AG04450 (cell line): ENCODE data around the gene SMC4. TPM values are rescaled to one million over a fixed set of nuclear protein-coding genes. Genes with fewer than 3 reads are reported as not detected.

Experiments used
- CTCF ChIA-PET: fragments of 300-600, 350-600 bp; formaldehyde crosslinking; extraction: SDS; loops from one replicate; lab custom pipeline; 2022; ENCODE audit warnings: antibody characterized with exemption, inconsistent platforms; lab: Charles Lee
- POLR2A ChIA-PET: fragments of 350-600 bp; formaldehyde crosslinking; extraction: SDS; loops from one replicate; lab custom pipeline; 2021; ENCODE audit warnings: antibody characterized with exemption, inconsistent platforms; lab: Yijun Ruan, JAX
- DNase-seq: peaks from one replicate; pipeline ENCODE4 v3.0.0-alpha.2; 2011; ENCODE audit warnings: low read depth, low spot score
- H3K27ac ChIP-seq: one replicate; pipeline ENCODE4 v1.5.1; 2012; ENCODE audit warnings: low read depth, low read length, control low read depth
- H3K27me3 ChIP-seq: one replicate; pipeline ENCODE4 v1.6.0; 2012; ENCODE audit warnings: low read length; ENCODE audit not compliant: control insufficient read depth, insufficient read depth
- H3K4me3 ChIP-seq: 2 replicates; pipeline ENCODE4 v1.5.1; 2011; ENCODE audit warnings: mild to moderate bottlenecking, low read depth, low read length, control low read depth
- H3K9me3 ChIP-seq: 2 replicates; pipeline ENCODE4 v1.5.1; 2012; ENCODE audit warnings: low read length; ENCODE audit not compliant: control insufficient read depth, insufficient read depth
- CTCF ChIP-seq: IDR thresholded peaks from 2 replicates; pipeline ENCODE4 v1.5.1; 2011; ENCODE audit warnings: low read depth, low read length, control low read depth, inconsistent platforms
- polyA plus RNA-seq: library from polyadenylated mRNA; depleted of rRNA; stranded (reverse); fragments of >200 nt; gene quantifications from 2 replicates; pipeline ENCODE4 v1.2.3, GENCODE V29; 2011

The SMC4 gene
- polyA plus RNA-seq, 1 experiment: 42.0 TPM

GRCh38 chr3:160395297-160395696, 4.2 kb upstream of the SMC4 start:
- POLR2A ChIA-PET: no interaction called here
- no peak for DNase-seq
- Histone ChIP-seq H3K27me3 (no peaks in the 10 kb centered on the region), H3K27ac (no peak overlapping the region), H3K4me3 (no peak overlapping the region), H3K9me3 (no peaks in the 10 kb centered on the region)
- TF ChIP-seq CTCF: no peak
- CTCF ChIA-PET: interaction anchor here (1.9 kb wide), 2 partner anchors 18 to 91 kb away, joined by 6 read pairs; no protein-coding TSS in a partner anchor

- Histone ChIP-seq H3K4me3 (peak overlapping the region; percentile 98), H3K27ac (no peak overlapping the region), H3K9me3 (no peaks in the 10 kb centered on the region), H3K27me3 (no peaks in the 10 kb centered on the region)
- POLR2A ChIA-PET: interaction anchor here (0.6 to 1.7 kb wide), 3 partner anchors 26 to 178 kb away, joined by 3 to 5 read pairs (median 3); partner anchors contain the start of gene TRIM59
- CTCF ChIA-PET: interaction anchor here (1.4 kb wide), 1 partner anchor 15 kb away, joined by 4 read pairs; no protein-coding TSS in a partner anchor
- TF ChIP-seq CTCF: no peak
- no peak for DNase-seq
Observed at GRCh38 chr3:160398820-160399124, 678 bp upstream of the SMC4 start.

- no peak for TF ChIP-seq CTCF
- Histone ChIP-seq H3K9me3 (no peaks in the 10 kb centered on the region), H3K27me3 (no peaks in the 10 kb centered on the region), H3K27ac (peak overlapping the region; percentile 86), H3K4me3 (peak overlapping the region; percentile 98)
- ChIA-PET CTCF (interaction anchor here (1.4 kb wide), 1 partner anchor 13 kb away, joined by 4 read pairs; no protein-coding TSS in a partner anchor), POLR2A (interaction anchor here (1.5 to 1.7 kb wide), 2 partner anchors 27 to 49 kb away, joined by 3 to 5 read pairs; partner anchors contain the start of gene TRIM59)
- DNase-seq: no peak
Observed at GRCh38 chr3:160400030-160400701, 716 bp downstream of the SMC4 start.

GRCh38 chr3:160400702-160401150, 1.3 kb downstream of the SMC4 start:
- TF ChIP-seq CTCF: no peak
- H3K27me3 ChIP-seq: no peaks in the 10 kb centered on the region
- no peaks in the 10 kb centered on the region for H3K9me3 ChIP-seq
- H3K27ac ChIP-seq: peak overlapping the region; percentile 86
- H3K4me3 ChIP-seq: peak overlapping the region; percentile 98
- ChIA-PET POLR2A (no interaction called here), CTCF (no interaction called here)
- DNase-seq: no peak
